ENCODE results near the gene HSD17B1.
"Not testable (repeated sequence)": the region's sequence is repeated elsewhere in the genome, so short reads cannot be mapped to it uniquely, and the experiment has no call there.

Gene HSD17B1

DNA sequence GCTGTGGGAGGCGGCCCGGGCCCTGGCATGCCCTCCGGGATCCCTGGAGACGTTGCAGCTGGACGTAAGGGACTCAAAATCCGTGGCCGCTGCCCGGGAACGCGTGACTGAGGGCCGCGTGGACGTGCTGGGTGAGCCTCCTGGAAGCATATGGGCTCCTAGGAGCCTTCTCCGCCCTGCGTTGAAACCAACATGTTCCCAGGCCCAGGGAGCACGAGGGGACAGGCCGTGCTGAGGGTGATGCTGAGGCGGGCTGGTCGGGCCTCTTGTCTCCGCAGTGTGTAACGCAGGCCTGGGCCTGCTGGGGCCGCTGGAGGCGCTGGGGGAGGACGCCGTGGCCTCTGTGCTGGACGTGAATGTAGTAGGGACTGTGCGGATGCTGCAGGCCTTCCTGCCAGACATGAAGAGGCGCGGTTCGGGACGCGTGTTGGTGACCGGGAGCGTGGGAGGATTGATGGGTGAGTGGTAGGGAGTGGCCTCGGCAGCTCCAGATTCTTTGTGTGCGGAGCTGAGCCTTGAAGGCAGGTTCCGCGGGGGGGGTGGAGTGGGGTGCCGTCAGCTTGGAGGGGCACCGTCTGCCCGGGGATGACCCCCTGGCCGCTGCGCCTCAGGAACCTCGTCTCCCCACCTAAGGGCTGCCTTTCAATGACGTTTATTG lies 567 bp downstream of the HSD17B1 start:
- Histone ChIP-seq H3K4me1 (ENCODE audit: low read length) (peaks cover 11% of the 10 kb centered on the region), H3K27me3 (ENCODE audit: low read depth, low read length) (no peaks in the 10 kb centered on the region), H3K4me2 (ENCODE audit: low read length) (no peak overlapping the region), H2AFZ (ENCODE audit: low read depth, low read length) (no peak overlapping the region), H3K36me3 (replicated peaks; ENCODE audit: low read depth, low read length) (no peaks in the 10 kb centered on the region), H3K9me3 (ENCODE audit: insufficient read depth, low read length) (no peaks in the 10 kb centered on the region), H3K27ac (ENCODE audit: low read length) (no peak overlapping the region), H4K20me1 (ENCODE audit: insufficient read depth, low read length) (no peaks in the 10 kb centered on the region), H3K79me2 (ENCODE audit: low read length) (peaks cover 8% of the 10 kb centered on the region), H3K4me3 (ENCODE audit: low read length) (no peak overlapping the region), H3K9ac (ENCODE audit: low read length) (no peak overlapping the region)
- TF ChIP-seq, protein P1, sequence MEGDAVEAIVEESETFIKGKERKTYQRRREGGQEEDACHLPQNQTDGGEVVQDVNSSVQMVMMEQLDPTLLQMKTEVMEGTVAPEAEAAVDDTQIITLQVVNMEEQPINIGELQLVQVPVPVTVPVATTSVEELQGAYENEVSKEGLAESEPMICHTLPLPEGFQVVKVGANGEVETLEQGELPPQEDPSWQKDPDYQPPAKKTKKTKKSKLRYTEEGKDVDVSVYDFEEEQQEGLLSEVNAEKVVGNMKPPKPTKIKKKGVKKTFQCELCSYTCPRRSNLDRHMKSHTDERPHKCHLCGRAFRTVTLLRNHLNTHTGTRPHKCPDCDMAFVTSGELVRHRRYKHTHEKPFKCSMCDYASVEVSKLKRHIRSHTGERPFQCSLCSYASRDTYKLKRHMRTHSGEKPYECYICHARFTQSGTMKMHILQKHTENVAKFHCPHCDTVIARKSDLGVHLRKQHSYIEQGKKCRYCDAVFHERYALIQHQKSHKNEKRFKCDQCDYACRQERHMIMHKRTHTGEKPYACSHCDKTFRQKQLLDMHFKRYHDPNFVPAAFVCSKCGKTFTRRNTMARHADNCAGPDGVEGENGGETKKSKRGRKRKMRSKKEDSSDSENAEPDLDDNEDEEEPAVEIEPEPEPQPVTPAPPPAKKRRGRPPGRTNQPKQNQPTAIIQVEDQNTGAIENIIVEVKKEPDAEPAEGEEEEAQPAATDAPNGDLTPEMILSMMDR (IDR thresholded peaks at IDR 0.05; ENCODE audit: low read depth, low read length), result no peak
- no peak for TF ChIP-seq EZH2phosphoT487 (IDR thresholded peaks at IDR 0.05; ENCODE audit: low read depth)

DNA sequence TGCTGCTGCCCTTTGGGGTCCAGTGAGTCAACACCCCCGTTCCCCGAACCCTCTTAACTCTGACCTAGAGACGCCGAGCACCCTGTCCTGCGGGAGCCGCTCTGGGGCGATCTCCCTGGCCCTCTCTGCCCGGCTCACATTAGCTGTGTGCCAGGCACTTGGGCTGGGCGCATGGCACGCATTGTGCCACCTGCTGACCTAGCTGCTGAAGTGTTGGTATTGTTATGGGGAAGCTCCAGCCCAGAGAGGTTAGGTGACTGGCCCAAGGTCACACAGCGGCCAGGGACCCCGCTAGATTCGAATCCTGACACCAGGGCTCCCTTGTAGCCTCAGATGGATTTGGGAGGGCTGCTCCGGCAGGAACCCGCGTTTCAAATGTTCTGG lies 1.1 kb downstream of the HSD17B1 start:
- Histone ChIP-seq H3K9ac (ENCODE audit: low read length) (peak overlapping the region; percentile 88), H3K4me1 (ENCODE audit: low read length) (peaks cover 11% of the 10 kb centered on the region), H2AFZ (ENCODE audit: low read depth, low read length) (no peak overlapping the region), H3K27ac (ENCODE audit: low read length) (0 out of 2 replicates have a peak overlapping the region, but pooled peaks have one; percentile 46), H3K79me2 (ENCODE audit: low read length) (peaks cover 8% of the 10 kb centered on the region), H3K4me2 (ENCODE audit: low read length) (peak overlapping the region; percentile 97), H3K27me3 (ENCODE audit: low read depth, low read length) (no peaks in the 10 kb centered on the region), H3K4me3 (ENCODE audit: low read length) (peak overlapping the region; percentile 92), H3K36me3 (replicated peaks; ENCODE audit: low read depth, low read length) (no peaks in the 10 kb centered on the region), H3K9me3 (ENCODE audit: insufficient read depth, low read length) (no peaks in the 10 kb centered on the region), H4K20me1 (ENCODE audit: insufficient read depth, low read length) (no peaks in the 10 kb centered on the region)
- no peak for TF ChIP-seq EZH2phosphoT487 (IDR thresholded peaks at IDR 0.05; ENCODE audit: low read depth)
- TF ChIP-seq, protein P1 (IDR thresholded peaks at IDR 0.05; ENCODE audit: low read depth, low read length), result no peak

DNA sequence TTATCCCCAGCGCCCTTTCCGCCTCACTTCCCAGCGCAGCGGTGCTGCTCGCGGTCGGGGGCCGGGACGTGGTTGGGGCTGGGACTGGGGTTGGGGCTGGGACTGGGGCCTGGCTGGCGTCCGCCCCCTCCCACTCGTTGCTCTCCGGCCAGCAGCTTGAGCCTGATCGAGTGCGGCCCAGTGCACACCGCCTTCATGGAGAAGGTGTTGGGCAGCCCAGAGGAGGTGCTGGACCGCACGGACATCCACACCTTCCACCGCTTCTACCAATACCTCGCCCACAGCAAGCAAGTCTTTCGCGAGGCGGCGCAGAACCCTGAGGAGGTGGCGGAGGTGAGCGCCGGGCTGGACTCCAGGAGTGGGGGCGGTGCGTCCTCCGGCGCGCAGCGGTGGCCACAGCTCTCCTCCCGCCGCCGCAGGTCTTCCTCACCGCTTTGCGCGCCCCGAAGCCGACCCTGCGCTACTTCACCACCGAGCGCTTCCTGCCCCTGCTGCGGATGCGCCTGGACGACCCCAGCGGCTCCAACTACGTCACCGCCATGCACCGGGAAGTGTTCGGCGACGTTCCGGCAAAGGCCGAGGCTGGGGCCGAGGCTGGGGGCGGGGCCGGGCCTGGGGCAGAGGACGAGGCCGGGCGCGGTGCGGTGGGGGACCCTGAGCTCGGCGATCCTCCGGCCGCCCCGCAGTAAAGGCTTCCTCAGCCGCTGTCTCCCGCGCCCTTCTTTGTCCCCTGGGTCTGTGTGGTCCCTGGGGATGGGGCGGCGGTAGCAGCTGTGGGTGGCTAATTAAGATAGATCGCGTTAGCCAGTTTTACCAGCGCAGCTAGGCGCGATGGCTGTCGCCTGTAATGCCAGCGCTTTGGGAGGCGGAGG lies 1.8 kb downstream of the HSD17B1 start:
- H3K9ac ChIP-seq (ENCODE audit: low read length), result peak overlapping the region; percentile 88
- H3K4me3 ChIP-seq (ENCODE audit: low read length), result peak overlapping the region; percentile 92
- no peaks in the 10 kb centered on the region for H4K20me1 ChIP-seq (ENCODE audit: insufficient read depth, low read length)
- peak overlapping the region; percentile 58; the same call in 1 of the 2 replicates for H2AFZ ChIP-seq (ENCODE audit: low read depth, low read length)
- H3K4me2 ChIP-seq (ENCODE audit: low read length), result peak overlapping the region; percentile 97
- TF ChIP-seq, protein P1 (IDR thresholded peaks at IDR 0.05; ENCODE audit: low read depth, low read length), result no peak
- TF ChIP-seq EZH2phosphoT487 (IDR thresholded peaks at IDR 0.05; ENCODE audit: low read depth), result no peak
- H3K36me3 ChIP-seq (replicated peaks; ENCODE audit: low read depth, low read length), result no peaks in the 10 kb centered on the region
- H3K27me3 ChIP-seq (ENCODE audit: low read depth, low read length), result no peaks in the 10 kb centered on the region
- H3K27ac ChIP-seq (ENCODE audit: low read length), result peak overlapping the region; percentile 46
- peaks cover 11% of the 10 kb centered on the region for H3K4me1 ChIP-seq (ENCODE audit: low read length)
- no peaks in the 10 kb centered on the region for H3K9me3 ChIP-seq (ENCODE audit: insufficient read depth, low read length)
- peaks cover 8% of the 10 kb centered on the region for H3K79me2 ChIP-seq (ENCODE audit: low read length)

DNA sequence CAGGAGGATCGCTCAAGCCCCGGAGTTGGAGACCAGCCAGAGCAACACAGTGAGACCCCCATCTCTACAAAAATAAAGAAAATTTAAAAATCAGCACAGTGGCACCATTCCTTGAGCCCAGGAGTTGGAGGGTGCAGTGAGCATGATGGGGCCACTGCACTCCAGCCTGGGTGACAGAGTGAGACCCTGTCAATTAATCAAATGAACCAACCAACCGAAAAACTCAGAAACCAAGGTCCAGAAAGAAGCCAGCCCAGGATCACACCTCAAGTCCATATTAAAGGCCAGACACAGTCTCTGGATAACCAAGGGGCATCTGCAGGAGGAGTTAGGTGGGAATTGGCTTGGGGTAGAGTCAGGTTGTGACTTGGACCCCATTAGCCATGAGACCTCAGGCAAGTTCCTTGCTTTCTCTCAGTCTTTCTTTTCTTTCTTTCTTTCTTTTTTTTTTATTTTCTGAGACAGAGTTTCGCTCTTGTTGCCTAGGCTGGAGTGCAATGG lies 2.4 kb downstream of the HSD17B1 start:
- Histone ChIP-seq H4K20me1 (ENCODE audit: insufficient read depth, low read length) (no peaks in the 10 kb centered on the region), H3K4me1 (ENCODE audit: low read length) (peaks cover 11% of the 10 kb centered on the region), H3K36me3 (replicated peaks; ENCODE audit: low read depth, low read length) (no peaks in the 10 kb centered on the region), H3K4me2 (ENCODE audit: low read length) (peak overlapping the region; percentile 97), H3K27ac (ENCODE audit: low read length) (0 out of 2 replicates have a peak overlapping the region, but pooled peaks have one; percentile 46), H2AFZ (ENCODE audit: low read depth, low read length) (no peak overlapping the region), H3K9ac (ENCODE audit: low read length) (peak overlapping the region; percentile 88), H3K79me2 (ENCODE audit: low read length) (peaks cover 8% of the 10 kb centered on the region), H3K27me3 (ENCODE audit: low read depth, low read length) (no peaks in the 10 kb centered on the region), H3K9me3 (ENCODE audit: insufficient read depth, low read length) (no peaks in the 10 kb centered on the region), H3K4me3 (ENCODE audit: low read length) (peak overlapping the region; percentile 92)
- TF ChIP-seq EZH2phosphoT487 (IDR thresholded peaks at IDR 0.05; ENCODE audit: low read depth), result no peak
- TF ChIP-seq, protein P1 (IDR thresholded peaks at IDR 0.05; ENCODE audit: low read depth, low read length), result no peak

DNA sequence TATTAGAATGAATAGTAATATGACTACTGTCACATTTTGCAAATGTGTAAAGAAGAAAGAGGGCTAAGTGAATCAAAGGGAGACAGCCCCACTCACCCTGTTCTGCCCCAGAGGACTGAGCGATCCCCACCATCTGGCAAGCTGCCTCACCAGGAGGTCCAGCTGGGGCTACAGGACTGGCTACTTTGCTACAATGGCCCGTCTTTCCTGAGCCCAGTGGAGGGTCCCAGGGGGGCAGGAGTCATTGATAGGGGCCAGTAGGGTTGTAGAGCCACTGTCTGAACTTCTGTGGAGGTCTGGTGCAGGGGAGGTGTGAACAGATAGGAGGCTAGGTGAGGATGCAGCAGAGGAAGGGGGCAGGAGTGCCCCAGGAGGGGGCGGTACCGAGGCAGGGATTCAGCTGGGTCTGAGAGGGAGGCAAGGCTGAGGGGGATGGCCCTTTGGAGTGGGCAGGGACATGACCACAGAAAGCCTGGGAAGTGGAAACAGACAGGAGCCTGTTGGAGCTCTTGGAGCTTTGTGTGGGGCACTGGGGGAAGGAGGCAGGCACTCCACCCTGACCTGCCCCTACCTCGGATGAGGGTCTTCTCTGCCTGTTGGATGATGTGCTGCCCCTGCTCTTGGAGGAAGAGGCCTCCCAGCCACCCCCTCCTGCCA lies 3.4 kb downstream of the HSD17B1 start:
- H2AFZ ChIP-seq (ENCODE audit: low read depth, low read length); H4K20me1 ChIP-seq (ENCODE audit: insufficient read depth, low read length); H3K27ac ChIP-seq (ENCODE audit: low read length); H3K79me2 ChIP-seq (ENCODE audit: low read length); H3K9ac ChIP-seq (ENCODE audit: low read length); H3K36me3 ChIP-seq (replicated peaks; ENCODE audit: low read depth, low read length); H3K9me3 ChIP-seq (ENCODE audit: insufficient read depth, low read length); H3K27me3 ChIP-seq (ENCODE audit: low read depth, low read length); H3K4me3 ChIP-seq (ENCODE audit: low read length): not testable (repeated sequence)
- H3K4me1 ChIP-seq (ENCODE audit: low read length), result peaks cover 11% of the 10 kb centered on the region
- 0 out of 2 replicates have a peak overlapping the region, but pooled peaks have one; percentile 97 for H3K4me2 ChIP-seq (ENCODE audit: low read length)
